22Rv1 (cell line): ENCODE measurements around the gene IL17RA.

Experiments used
- ZFX ChIP-seq: fragments of 450-650 bp; IDR thresholded peaks from 2 replicates; pipeline ENCODE4 v1.6.1; 2017; ENCODE audit warnings: antibody characterized with exemption, borderline replicate concordance
- TF ChIP-seq, protein P1 (sequence below): fragments of 450-650 bp; IDR thresholded peaks from 2 replicates; pipeline ENCODE4 v1.5.1; 2017; ENCODE audit warnings: mild to moderate bottlenecking

DNA sequence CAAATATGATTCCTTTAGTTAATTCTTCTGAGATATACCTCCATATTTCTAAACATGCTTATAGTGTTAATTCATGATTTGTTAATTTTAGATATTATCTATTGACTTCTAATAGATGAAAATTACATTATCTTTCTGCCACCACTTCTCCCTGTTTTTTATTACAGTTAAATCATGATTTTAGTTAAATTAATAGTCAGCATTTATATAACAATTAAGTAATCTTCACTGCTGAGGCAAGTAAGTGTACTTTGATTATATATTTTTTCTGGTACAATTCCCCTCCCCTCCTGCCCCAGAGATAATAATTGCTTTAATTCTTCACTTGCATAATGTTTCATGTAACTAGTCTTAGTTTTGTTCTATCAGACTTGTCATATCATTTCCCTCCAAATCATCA lies 5.8 kb downstream of the IL17RA start:
- TF ChIP-seq, protein P1, sequence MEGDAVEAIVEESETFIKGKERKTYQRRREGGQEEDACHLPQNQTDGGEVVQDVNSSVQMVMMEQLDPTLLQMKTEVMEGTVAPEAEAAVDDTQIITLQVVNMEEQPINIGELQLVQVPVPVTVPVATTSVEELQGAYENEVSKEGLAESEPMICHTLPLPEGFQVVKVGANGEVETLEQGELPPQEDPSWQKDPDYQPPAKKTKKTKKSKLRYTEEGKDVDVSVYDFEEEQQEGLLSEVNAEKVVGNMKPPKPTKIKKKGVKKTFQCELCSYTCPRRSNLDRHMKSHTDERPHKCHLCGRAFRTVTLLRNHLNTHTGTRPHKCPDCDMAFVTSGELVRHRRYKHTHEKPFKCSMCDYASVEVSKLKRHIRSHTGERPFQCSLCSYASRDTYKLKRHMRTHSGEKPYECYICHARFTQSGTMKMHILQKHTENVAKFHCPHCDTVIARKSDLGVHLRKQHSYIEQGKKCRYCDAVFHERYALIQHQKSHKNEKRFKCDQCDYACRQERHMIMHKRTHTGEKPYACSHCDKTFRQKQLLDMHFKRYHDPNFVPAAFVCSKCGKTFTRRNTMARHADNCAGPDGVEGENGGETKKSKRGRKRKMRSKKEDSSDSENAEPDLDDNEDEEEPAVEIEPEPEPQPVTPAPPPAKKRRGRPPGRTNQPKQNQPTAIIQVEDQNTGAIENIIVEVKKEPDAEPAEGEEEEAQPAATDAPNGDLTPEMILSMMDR: no peak
- TF ChIP-seq ZFX: no peak
